Measurements from ENCODE around the gene GPR148.

The GPR148 gene

GRCh38 chr2:130769343-130769907 is 40.6 kb downstream of the GPR148 start:
- Histone ChIP-seq H3K4me3 (no peak overlapping the region), H3K36me3 (replicated peaks) (no peaks in the 10 kb centered on the region), H3K27me3 (ENCODE audit: low read depth) (no peaks in the 10 kb centered on the region), H3K9me3 (no peaks in the 10 kb centered on the region; the same call in 1 of the 2 replicates), H3K4me1 (no peaks in the 10 kb centered on the region)
- in situ Hi-C loops (cut with MboI; ENCODE audit: low sequenced_read_pairs) = no loop called here
- DNase-seq (ENCODE audit: low spot score in 2 of 2) = no peak

- H3K27me3 ChIP-seq (ENCODE audit: low read depth) = peaks cover 3% of the 10 kb centered on the region; the same call in 1 of the 2 replicates
- in situ Hi-C loops (cut with MboI; ENCODE audit: low sequenced_read_pairs) = no loop called here
These were observed 47.7 kb downstream of the GPR148 start for GRCh38 chr2:130776550-130776949.

GRCh38 chr2:130778781-130779180 is 49.9 kb downstream of the GPR148 start:
- no peaks in the 10 kb centered on the region for H3K36me3 ChIP-seq (replicated peaks)
- in situ Hi-C loops (cut with MboI; ENCODE audit: low sequenced_read_pairs) = no loop called here
- no peaks in the 10 kb centered on the region for H3K9me3 ChIP-seq
- peaks cover 3% of the 10 kb centered on the region; the same call in 1 of the 2 replicates for H3K27me3 ChIP-seq (ENCODE audit: low read depth)
- H3K4me1 ChIP-seq = no peaks in the 10 kb centered on the region
- no peak for DNase-seq (ENCODE audit: low spot score in 2 of 2)
- H3K4me3 ChIP-seq = no peak overlapping the region

More at GRCh38 chr2:130776550-130776949, 47.7 kb downstream of the GPR148 start:
- Histone ChIP-seq H3K36me3 (replicated peaks) (no peaks in the 10 kb centered on the region), H3K4me1 (no peaks in the 10 kb centered on the region), H3K4me3 (no peak overlapping the region), H3K9me3 (no peaks in the 10 kb centered on the region; the same call in 1 of the 2 replicates)
- DNase-seq (ENCODE audit: low spot score in 2 of 2) = no peak

All from HAP-1 (cell line).